Measurements from ENCODE around the gene MIF4GD.
"Not testable (repeated sequence)": the region's sequence is repeated elsewhere in the genome, so short reads cannot be mapped to it uniquely, and the experiment has no call there.

Gene MIF4GD

GRCh38 chr17:75257228-75257627 lies 13.8 kb downstream of the MIF4GD start:
- not testable (repeated sequence) for DNase-seq

GRCh38 chr17:75255954-75256698 lies 14.9 kb downstream of the MIF4GD start:
- not testable (repeated sequence) for DNase-seq

GRCh38 chr17:75252039-75252816 lies 18.8 kb downstream of the MIF4GD start:
- no peak for DNase-seq

GRCh38 chr17:75250009-75250471 lies 21.0 kb downstream of the MIF4GD start:
- DNase-seq: no peak

- no peak for DNase-seq
These were observed 21.5 kb downstream of the MIF4GD start for GRCh38 chr17:75249564-75249963.

GRCh38 chr17:75246404-75246803 lies 24.6 kb downstream of the MIF4GD start:
- no peak for DNase-seq

GRCh38 chr17:75245011-75245410 lies 26.0 kb downstream of the MIF4GD start:
- no peak for DNase-seq

GRCh38 chr17:75244133-75244866 lies 26.7 kb downstream of the MIF4GD start:
- no peak for DNase-seq

- DNase-seq: no peak
These were observed 28.5 kb downstream of the MIF4GD start for GRCh38 chr17:75242461-75243042.

- no peak for DNase-seq
These were observed 29.0 kb downstream of the MIF4GD start for GRCh38 chr17:75241996-75242460.

- no peak for DNase-seq
These were observed 29.5 kb downstream of the MIF4GD start for GRCh38 chr17:75241502-75241901.

- DNase-seq: no peak
These were observed 29.9 kb downstream of the MIF4GD start for GRCh38 chr17:75241143-75241430.

- DNase-seq: no peak
These were observed 30.5 kb downstream of the MIF4GD start for GRCh38 chr17:75240394-75241142.

- DNase-seq: no peak
These were observed 31.1 kb downstream of the MIF4GD start for GRCh38 chr17:75239778-75240393.

- DNase-seq: no peak
These were observed 31.8 kb downstream of the MIF4GD start for GRCh38 chr17:75239214-75239613.

- no peak for DNase-seq
These were observed 32.3 kb downstream of the MIF4GD start for GRCh38 chr17:75238684-75239191.

- DNase-seq: no peak
These were observed 32.9 kb downstream of the MIF4GD start for GRCh38 chr17:75238020-75238580.

- DNase-seq: no peak
These were observed 33.7 kb downstream of the MIF4GD start for GRCh38 chr17:75237100-75238014.

GRCh38 chr17:75232786-75233185 lies 38.2 kb downstream of the MIF4GD start:
- DNase-seq: no peak

All from DMS79 (cell line).